HCT116 (cell line): Measurements from ENCODE around the gene CRHR1. TPM values are rescaled to one million over a fixed set of nuclear protein-coding genes. Genes with fewer than 3 reads are reported as not detected.

Source experiments
- ATAC-seq: fragments of 200-7000 bp; cut with Tn5 transposase; 2 replicates; pipeline ENCODE4 v1.9.1; 2020; ENCODE audit warnings: mild to moderate bottlenecking, moderate library complexity
- BruUV-seq: library from RNA; stranded (reverse); fragments of 400-500 nt; replicated peaks from 2 replicates; lab custom pipeline; 2021; lab: Mats Ljungman, UMichigan
- CTCF ChIA-PET: fragments of 300-600 bp; sonication (Branson Sonifier 250); formaldehyde crosslinking; loops from one replicate; lab custom pipeline; 2021; ENCODE audit warnings: antibody characterized with exemption; lab: Charles Lee
- POLR2A ChIA-PET: fragments of 300-600, 350-600 bp; sonication (Branson Sonifier 250); formaldehyde crosslinking; loops from one replicate; lab custom pipeline; 2021; ENCODE audit warnings: antibody characterized with exemption; lab: Charles Lee
- RAD21 ChIA-PET, 2 experiments: fragments of 300-600 bp; sonication (Branson Sonifier 250); formaldehyde crosslinking; loops; one replicate each; lab custom pipeline; 2023; ENCODE audit warnings: low total read pairs in 2 of 2; ENCODE audit not compliant: uncharacterized antibody in 2 of 2, unreplicated experiment in 2 of 2, low non-redundant PET in 1 of 2; lab: Charles Lee
- DNase-seq: peaks from one replicate; pipeline ENCODE4 v3.0.0-alpha.2; 2010; ENCODE audit warnings: low read depth, low spot score
- H2AFZ ChIP-seq: fragments of 200-600 bp; shearing (Covaris generic), sonication (generic); 2 replicates; pipeline ENCODE4 v1.6.1; 2017; ENCODE audit warnings: low read depth, mixed run types, mixed read lengths, antibody characterized with exemption, low read length; ENCODE audit not compliant: poor library complexity, severe bottlenecking
- H3K27ac ChIP-seq: 2 replicates; pipeline ENCODE4 v1.5.1; 2012; ENCODE audit warnings: low read depth, low read length
- H3K27me3 ChIP-seq: fragments of 200-600 bp; sonication (generic); 2 replicates; pipeline ENCODE4 v1.6.1; 2016; ENCODE audit warnings: mixed run types, low read length, mixed read lengths; ENCODE audit not compliant: insufficient read depth
- H3K36me3 ChIP-seq, 2 experiments: fragments of 200-500 bp in 1 of 2; fragments of 200-600 bp in 1 of 2; sonication (Bioruptor generic) in 1 of 2; sonication (generic) in 1 of 2; 2 replicates each; pipeline versions ENCODE4 v1.5.1 to v1.6.1; 2014 to 2016; ENCODE audit warnings: low read length in 2 of 2, inconsistent platforms in 1 of 2, mixed read lengths in 1 of 2, mixed run types in 1 of 2; ENCODE audit not compliant: insufficient read depth in 2 of 2, control insufficient read depth in 1 of 2
- H3K4me1 ChIP-seq, 2 experiments: fragments of 200-600 bp in 1 of 2; sonication (generic) in 1 of 2; 2 replicates each; pipeline versions ENCODE4 v1.5.1 to v1.6.1; 2012 to 2017; ENCODE audit warnings: low read length in 2 of 2, inconsistent platforms in 1 of 2, mild to moderate bottlenecking in 1 of 2, mixed read lengths in 1 of 2, mixed run types in 1 of 2, moderate library complexity in 1 of 2; ENCODE audit not compliant: insufficient read depth in 2 of 2, control insufficient read depth in 1 of 2
- H3K4me2 ChIP-seq: fragments of 200-600 bp; sonication (generic); 2 replicates; pipeline ENCODE4 v1.6.1; 2017; ENCODE audit warnings: mixed run types, low read length, mixed read lengths
- H3K4me3 ChIP-seq, 2 experiments: fragments of 200-600 bp in 1 of 2; sonication (generic) in 1 of 2; replicated peaks in 1 of 2; 2 replicates each; pipeline ENCODE4 v1.5.1; 2011 to 2016; ENCODE audit warnings: low read length in 2 of 2, control low read depth in 1 of 2, low read depth in 1 of 2, mild to moderate bottlenecking in 1 of 2, mixed read lengths in 1 of 2, mixed run types in 1 of 2
- H3K79me2 ChIP-seq: fragments of 200-600 bp; sonication (generic); 2 replicates; pipeline ENCODE4 v1.6.1; 2017; ENCODE audit warnings: mild to moderate bottlenecking, mixed run types, low read length, moderate library complexity, mixed read lengths; ENCODE audit not compliant: insufficient read depth
- H3K9ac ChIP-seq: fragments of 200-600 bp; sonication (generic); 2 replicates; pipeline ENCODE4 v1.6.1; 2016; ENCODE audit warnings: low read length, mixed read lengths
- H3K9me2 ChIP-seq: fragments of 200-600 bp; sonication (generic), shearing (Covaris generic); 2 replicates; pipeline ENCODE4 v1.6.1; 2017; ENCODE audit warnings: mixed run types, mild to moderate bottlenecking, moderate library complexity; ENCODE audit not compliant: insufficient read depth
- H3K9me3 ChIP-seq, 2 experiments: fragments of 200-500 bp in 1 of 2; fragments of 200-600 bp in 1 of 2; sonication (Bioruptor generic) in 1 of 2; sonication (generic) in 1 of 2; 2 replicates each; pipeline ENCODE4 v1.6.1; 2014 to 2017; ENCODE audit warnings: low read length in 2 of 2, mixed read lengths in 2 of 2, inconsistent platforms in 1 of 2, low read depth in 1 of 2, mild to moderate bottlenecking in 1 of 2, mixed run types in 1 of 2, moderate library complexity in 1 of 2; ENCODE audit not compliant: control insufficient read depth in 1 of 2, insufficient read depth in 1 of 2
- H4K20me1 ChIP-seq: fragments of 200-600 bp; sonication (generic), shearing (Covaris generic); 2 replicates; pipeline ENCODE4 v1.6.1; 2017; ENCODE audit warnings: mixed run types, mild to moderate bottlenecking, moderate library complexity; ENCODE audit not compliant: insufficient read depth
- CBX3 ChIP-seq: IDR thresholded peaks from 2 replicates; pipeline ENCODE4 v1.6.1; 2012; ENCODE audit warnings: low read depth
- CEBPB ChIP-seq: IDR thresholded peaks from 2 replicates; pipeline ENCODE4 v1.6.1; 2012; ENCODE audit warnings: low read depth
- CTCF ChIP-seq, 3 experiments: fragments of 200-600 bp in 1 of 3; sonication (generic) in 1 of 3; IDR thresholded peaks in 2 of 3; conservative IDR thresholded peaks in 1 of 3; 2 replicates each; pipeline ENCODE4 v1.5.1; 2012 to 2017; ENCODE audit warnings: low read depth in 2 of 3, low read length in 2 of 3, antibody characterized with exemption in 1 of 3, borderline replicate concordance in 1 of 3, control low read depth in 1 of 3, mild to moderate bottlenecking in 1 of 3, mixed read lengths in 1 of 3, mixed run types in 1 of 3, moderate library complexity in 1 of 3; ENCODE audit not compliant: insufficient read depth in 1 of 3
- ELF1 ChIP-seq: IDR thresholded peaks from 2 replicates; pipeline ENCODE4 v1.6.1; 2012; ENCODE audit warnings: low read depth, borderline replicate concordance
- EZH2 ChIP-seq: fragments of 200-600 bp; sonication (generic); IDR thresholded peaks from 2 replicates; pipeline ENCODE4 v1.6.1; 2017; ENCODE audit warnings: antibody characterized with exemption, mixed run types
- EZH2phosphoT487 ChIP-seq: fragments of 200-600 bp; IDR thresholded peaks from 2 replicates; pipeline ENCODE4 v1.6.1; 2018; ENCODE audit warnings: antibody characterized with exemption, borderline replicate concordance
- FOSL1 ChIP-seq: IDR thresholded peaks from 2 replicates; pipeline ENCODE4 v1.6.1; 2012; ENCODE audit warnings: low read depth
- JUND ChIP-seq: IDR thresholded peaks from 2 replicates; pipeline ENCODE4 v1.6.1; 2012
- RAD21 ChIP-seq: IDR thresholded peaks from 2 replicates; pipeline ENCODE4 v1.6.1; 2012; ENCODE audit warnings: low read depth, mild to moderate bottlenecking
- ZNF274 ChIP-seq: fragments of 200-500 bp; sonication (Bioruptor generic); IDR thresholded peaks from 2 replicates; pipeline ENCODE4 v1.6.1; 2014; ENCODE audit warnings: mild to moderate bottlenecking, low read depth, low read length, inconsistent platforms
- intact Hi-C: fragments of 100-400 bp; cut with micrococcal nuclease; formaldehyde crosslinking; loops from 2 replicates; pipeline ENCODE4 v1.10.0; 2022
- total RNA-seq: library from RNA; stranded (reverse); gene quantifications from one replicate; pipeline ENCODE4 v1.2.1, GENCODE V29; 2021; ENCODE audit not compliant: unreplicated experiment

The CRHR1 gene
- total RNA-seq, 1 experiment from 2014 or later = 0.12 TPM

GRCh38 chr17:45785480-45786193 lies 1.5 kb downstream of the CRHR1 start:
- POLR2A ChIA-PET = no interaction called here
- H3K9ac ChIP-seq = no peak overlapping the region
- TF ChIP-seq EZH2phosphoT487 = no peak
- no peak for TF ChIP-seq RAD21
- no peak for TF ChIP-seq ELF1
- TF ChIP-seq FOSL1 = no peak
- TF ChIP-seq CTCF (IDR thresholded peaks at IDR 0.05 in 2 of 3, conservative IDR thresholded peaks at IDR 0.05 in 1 of 3; ENCODE audit: borderline replicate concordance in 1 of 3, insufficient read depth in 1 of 3, low read depth in 2 of 3, low read length in 2 of 3) = no peak

DNA sequence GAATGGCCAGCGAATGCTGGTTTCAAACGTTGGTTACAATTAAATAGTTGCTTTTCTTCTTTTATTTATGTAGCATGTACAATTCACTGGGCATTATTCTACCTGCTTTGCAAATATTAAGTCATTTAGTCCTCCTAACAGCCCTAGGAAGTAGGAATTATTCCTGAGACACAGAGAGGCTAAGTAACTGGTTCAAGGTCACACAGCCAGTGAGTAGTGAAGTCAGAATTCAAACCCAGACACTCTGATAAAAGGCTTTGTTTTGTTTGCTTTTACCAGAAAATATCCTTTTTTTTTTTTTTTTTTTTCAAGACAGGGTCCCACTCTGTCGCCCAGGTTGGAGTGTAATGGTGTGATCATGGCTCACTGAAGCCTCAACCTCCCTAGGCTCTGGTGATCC lies 2.2 kb downstream of the CRHR1 start:
- no peaks in the 10 kb centered on the region for H3K36me3 ChIP-seq
- no peaks in the 10 kb centered on the region for H3K79me2 ChIP-seq
- H3K27me3 ChIP-seq = no peaks in the 10 kb centered on the region; the same call in 1 of the 2 replicates
- BruUV-seq = no TSS peak
- ATAC-seq (no peak), DNase-seq (no peak)
- H3K4me1 ChIP-seq = peaks cover 18% of the 10 kb centered on the region in 2 experiments
- H4K20me1 ChIP-seq = no peaks in the 10 kb centered on the region
- H3K4me3 ChIP-seq = no peak overlapping the region
- RAD21 ChIA-PET = no interaction called here
- H3K9me3 ChIP-seq = no peaks in the 10 kb centered on the region
- no peak overlapping the region for H3K4me2 ChIP-seq
- no peak overlapping the region for H3K27ac ChIP-seq
- H3K9me2 ChIP-seq = no peaks in the 10 kb centered on the region
- no peak overlapping the region for H2AFZ ChIP-seq
- intact Hi-C loops = no loop called here
- no peak overlapping the region for H3K9ac ChIP-seq
- POLR2A ChIA-PET = no interaction called here
- CTCF ChIA-PET = no interaction called here
- TF ChIP-seq CBX3 (no peak), EZH2phosphoT487 (no peak), JUND (no peak), ZNF274 (no peak), EZH2 (no peak), CEBPB (no peak), CTCF (IDR thresholded peaks at IDR 0.05 in 2 of 3, conservative IDR thresholded peaks at IDR 0.05 in 1 of 3; ENCODE audit: borderline replicate concordance in 1 of 3, insufficient read depth in 1 of 3, low read depth in 2 of 3, low read length in 2 of 3) (no peak), ELF1 (no peak)

More at GRCh38 chr17:45785480-45786193, 1.5 kb downstream of the CRHR1 start:
- Histone ChIP-seq H3K9me3 (no peaks in the 10 kb centered on the region), H4K20me1 (no peaks in the 10 kb centered on the region), H3K4me3 (no peak overlapping the region; a peak in 1 of 4 replicates), H3K27me3 (no peaks in the 10 kb centered on the region; the same call in 1 of the 2 replicates), H2AFZ (no peak overlapping the region), H3K27ac (no peak overlapping the region; the same call in 1 of the 2 replicates), H3K9me2 (no peaks in the 10 kb centered on the region), H3K36me3 (no peaks in the 10 kb centered on the region), H3K4me2 (peak overlapping the region; percentile 74), H3K79me2 (no peaks in the 10 kb centered on the region), H3K4me1 (peaks cover 10 to 11% of the 10 kb centered on the region in 2 experiments)
- no TSS peak for BruUV-seq
- ChIA-PET CTCF (no interaction called here), RAD21 (no interaction called here)
- ATAC-seq (no peak), DNase-seq (no peak)
- intact Hi-C loops = no loop called here
